ENCODE data around the gene BEND5.
A peak's percentile ranks its signal among the peaks of the same experiment; 100 is the strongest.

The BEND5 gene

DNA sequence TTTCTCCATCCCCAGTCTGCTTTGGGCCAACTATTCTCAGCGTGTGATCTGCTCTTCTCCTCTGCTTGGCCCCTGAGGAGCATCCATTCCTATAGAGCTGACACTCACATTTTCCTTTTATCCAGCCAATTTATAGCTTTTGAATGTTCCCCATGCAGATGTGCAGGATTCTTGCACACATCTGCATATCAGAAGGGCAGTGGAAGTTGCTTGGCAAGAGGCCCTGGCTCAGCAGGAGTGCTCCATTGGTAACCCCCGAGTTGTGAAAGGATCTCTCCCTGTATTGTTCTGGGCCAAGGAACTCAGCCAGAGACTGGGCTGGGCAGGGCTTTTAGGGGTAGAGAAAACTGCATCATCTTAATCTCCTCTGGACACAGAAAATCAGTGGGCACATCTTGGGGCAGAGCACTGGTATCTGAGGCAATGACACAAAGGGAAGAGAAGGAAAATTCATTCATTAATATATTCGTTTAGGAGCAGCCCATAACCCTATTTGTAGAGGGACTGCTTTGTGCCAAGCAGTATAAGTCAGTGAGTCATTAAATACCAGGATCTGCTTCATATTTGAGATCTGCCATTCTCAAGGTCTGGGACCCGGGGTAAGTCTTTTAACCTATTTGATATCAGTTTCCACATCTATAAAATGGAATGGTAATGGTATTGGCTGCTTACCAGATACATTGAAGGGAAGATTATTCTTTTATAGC is 31.0 kb upstream of the BEND5 start:
- no peak overlapping the region for H3K4me3 ChIP-seq (ENCODE audit: low read length)
- TF ChIP-seq, protein P1, sequence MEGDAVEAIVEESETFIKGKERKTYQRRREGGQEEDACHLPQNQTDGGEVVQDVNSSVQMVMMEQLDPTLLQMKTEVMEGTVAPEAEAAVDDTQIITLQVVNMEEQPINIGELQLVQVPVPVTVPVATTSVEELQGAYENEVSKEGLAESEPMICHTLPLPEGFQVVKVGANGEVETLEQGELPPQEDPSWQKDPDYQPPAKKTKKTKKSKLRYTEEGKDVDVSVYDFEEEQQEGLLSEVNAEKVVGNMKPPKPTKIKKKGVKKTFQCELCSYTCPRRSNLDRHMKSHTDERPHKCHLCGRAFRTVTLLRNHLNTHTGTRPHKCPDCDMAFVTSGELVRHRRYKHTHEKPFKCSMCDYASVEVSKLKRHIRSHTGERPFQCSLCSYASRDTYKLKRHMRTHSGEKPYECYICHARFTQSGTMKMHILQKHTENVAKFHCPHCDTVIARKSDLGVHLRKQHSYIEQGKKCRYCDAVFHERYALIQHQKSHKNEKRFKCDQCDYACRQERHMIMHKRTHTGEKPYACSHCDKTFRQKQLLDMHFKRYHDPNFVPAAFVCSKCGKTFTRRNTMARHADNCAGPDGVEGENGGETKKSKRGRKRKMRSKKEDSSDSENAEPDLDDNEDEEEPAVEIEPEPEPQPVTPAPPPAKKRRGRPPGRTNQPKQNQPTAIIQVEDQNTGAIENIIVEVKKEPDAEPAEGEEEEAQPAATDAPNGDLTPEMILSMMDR (IDR thresholded peaks at IDR 0.05; ENCODE audit: insufficient read depth, low read depth, low read length, missing control alignments) = no peak
- no peak for DNase-seq (ENCODE audit: low read depth)

DNA sequence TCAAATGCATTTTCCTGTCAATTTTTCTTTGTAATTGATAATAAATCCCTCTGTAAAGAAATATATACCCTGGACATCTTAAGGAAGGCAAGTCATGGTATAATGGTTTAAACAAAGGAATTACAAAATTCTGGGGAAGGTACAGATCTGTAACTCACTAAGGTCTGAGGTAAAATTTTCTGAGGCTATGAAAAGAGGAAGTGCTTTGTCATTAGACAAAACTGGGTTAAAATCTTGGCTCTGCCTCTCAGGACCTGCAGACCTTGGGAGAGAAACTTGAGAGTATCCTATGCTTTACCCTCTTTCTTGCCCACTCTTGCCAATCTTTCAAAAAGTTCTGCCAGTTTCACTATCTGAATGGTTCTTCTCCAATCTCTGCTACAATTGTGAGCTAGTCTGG is 26.8 kb upstream of the BEND5 start:
- TF ChIP-seq, protein P1 (IDR thresholded peaks at IDR 0.05; ENCODE audit: insufficient read depth, low read depth, low read length, missing control alignments) = no peak
- no peak for DNase-seq (ENCODE audit: low read depth)

DNA sequence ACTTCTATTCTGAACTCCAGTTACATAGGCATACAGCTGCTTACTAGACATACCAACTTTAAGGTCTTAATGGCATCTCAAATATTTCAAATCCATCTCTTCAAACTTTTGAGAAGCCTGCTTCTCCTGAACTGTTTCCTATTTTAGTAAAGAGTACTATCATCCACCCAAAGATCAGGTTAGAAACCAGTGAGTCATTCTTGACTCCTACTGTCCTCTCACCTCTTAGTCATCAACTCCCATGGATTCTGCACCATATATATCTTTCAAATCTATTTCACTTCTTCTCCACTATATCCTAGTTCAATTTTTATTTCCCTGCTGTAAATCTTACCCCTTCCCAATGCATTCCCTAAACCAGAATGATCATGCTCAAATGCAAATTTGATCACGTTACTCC is 18.1 kb upstream of the BEND5 start:
- TF ChIP-seq, protein P1 (IDR thresholded peaks at IDR 0.05; ENCODE audit: insufficient read depth, low read depth, low read length, missing control alignments) = no peak
- no peak overlapping the region for H3K4me3 ChIP-seq (ENCODE audit: low read length)
- peak; percentile 39 for DNase-seq (ENCODE audit: low read depth)

More for the DNA sequence above, 26.8 kb upstream of the BEND5 start:
- no peak overlapping the region for H3K4me3 ChIP-seq (ENCODE audit: low read length)

DNA sequence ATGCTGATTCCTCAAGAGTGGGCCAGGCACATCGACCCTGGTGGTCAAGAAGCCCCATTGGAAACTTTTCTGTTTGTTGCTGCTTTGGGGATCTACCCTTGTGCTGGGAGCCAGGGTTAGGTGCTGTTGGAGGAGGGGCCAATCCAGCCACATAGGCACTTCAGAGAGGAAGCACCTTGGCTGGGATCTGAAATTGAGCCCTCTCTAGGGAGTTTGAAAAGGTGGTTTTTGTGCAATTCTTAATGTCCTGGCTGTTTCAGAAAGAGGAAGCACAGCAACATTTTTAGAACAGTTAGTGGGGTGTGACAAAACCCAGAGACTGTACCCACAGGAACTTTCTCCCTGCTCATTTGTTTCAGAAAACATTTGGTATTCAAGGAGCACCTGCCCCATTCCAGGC is 17.2 kb upstream of the BEND5 start:
- TF ChIP-seq, protein P1 (IDR thresholded peaks at IDR 0.05; ENCODE audit: insufficient read depth, low read depth, low read length, missing control alignments) = no peak
- DNase-seq (ENCODE audit: low read depth) = no peak
- H3K4me3 ChIP-seq (ENCODE audit: low read length) = no peak overlapping the region

DNA sequence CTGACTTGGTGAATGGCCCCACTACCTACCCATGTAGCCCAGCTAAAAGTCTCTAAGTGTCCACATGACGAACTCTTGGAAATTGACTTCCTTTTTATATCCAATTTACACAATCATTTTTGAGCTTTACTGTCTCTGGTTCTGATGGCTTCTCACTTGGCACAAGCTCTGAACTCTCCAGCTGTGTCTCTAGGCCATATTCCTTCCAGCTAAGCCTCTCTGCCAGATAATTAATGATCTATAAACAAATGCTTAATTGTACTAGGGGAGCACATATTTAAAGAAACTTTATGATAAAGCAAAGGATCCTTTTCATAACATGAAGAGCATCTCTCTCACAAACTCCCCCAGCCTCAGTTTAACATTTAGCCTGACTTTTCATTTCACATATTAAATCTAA is 16.3 kb upstream of the BEND5 start:
- TF ChIP-seq, protein P1 (IDR thresholded peaks at IDR 0.05; ENCODE audit: insufficient read depth, low read depth, low read length, missing control alignments) = no peak
- no peak for DNase-seq (ENCODE audit: low read depth)
- H3K4me3 ChIP-seq (ENCODE audit: low read length) = no peak overlapping the region

DNA sequence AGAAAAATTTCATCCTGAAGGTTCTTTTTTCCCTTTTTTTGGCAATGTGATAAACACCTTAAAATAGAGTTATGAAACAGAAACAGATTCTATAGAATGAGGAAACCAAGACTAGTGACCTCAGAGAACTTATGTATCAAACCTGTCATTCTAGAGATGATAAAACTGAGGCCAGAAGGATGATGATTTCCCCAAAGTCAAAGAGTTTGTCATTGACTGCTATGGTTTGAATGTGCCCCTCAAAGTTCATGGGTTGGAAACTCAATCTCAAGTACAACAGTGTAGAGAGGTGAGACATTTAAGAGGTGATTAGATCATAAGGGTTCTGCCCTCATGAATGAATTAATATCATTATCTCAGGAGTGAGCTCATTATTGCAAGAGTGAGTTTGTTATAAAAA is 13.7 kb upstream of the BEND5 start:
- TF ChIP-seq, protein P1 (IDR thresholded peaks at IDR 0.05; ENCODE audit: insufficient read depth, low read depth, low read length, missing control alignments) = no peak
- no peak for DNase-seq (ENCODE audit: low read depth)
- no peak overlapping the region for H3K4me3 ChIP-seq (ENCODE audit: low read length)

DNA sequence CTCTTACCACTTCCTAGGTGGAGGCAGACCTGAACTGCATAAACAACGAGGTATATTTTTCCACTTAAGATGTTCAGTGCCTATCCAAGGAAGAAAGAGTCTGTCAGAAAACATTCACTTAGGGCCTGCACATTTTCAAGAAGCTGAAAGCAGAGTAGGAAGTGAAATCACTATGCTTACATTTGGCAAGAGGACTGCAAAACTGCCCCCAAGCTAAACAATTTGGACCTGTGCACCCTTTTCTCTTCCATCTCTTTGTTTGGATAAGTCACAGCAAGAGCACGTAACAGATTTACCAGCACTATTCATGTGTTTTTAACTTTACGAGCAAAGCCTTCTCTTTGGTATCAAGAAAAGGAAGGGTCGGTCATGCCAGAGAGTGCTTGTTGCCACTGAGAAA is 13.2 kb upstream of the BEND5 start:
- TF ChIP-seq, protein P1 (IDR thresholded peaks at IDR 0.05; ENCODE audit: insufficient read depth, low read depth, low read length, missing control alignments) = no peak
- DNase-seq (ENCODE audit: low read depth) = no peak
- H3K4me3 ChIP-seq (ENCODE audit: low read length) = no peak overlapping the region
